G401.6 (cell line): ENCODE results near the gene RAD1.
"Not testable (repeated sequence)": the region's sequence is repeated elsewhere in the genome, so short reads cannot be mapped to it uniquely, and the experiment has no call there.

Source experiments
- FAIRE-seq: peaks from 2 replicates; lab custom pipeline; 2012; peaks lifted over from hg19 to GRCh38; lab: Jason Lieb, UNC

RAD1 gene

GRCh38 chr5:34915139-34915855 is at the start of gene RAD1, which contains the start of gene BRIX1:
Gene RAD1 (minus strand): TSS chr5:34915504. CDS start chr5:34914892, 612 bp downstream.
Gene BRIX1 (plus strand): TSS chr5:34915711. CDS start chr5:34915739, 28 bp downstream.
- peak; percentile 93 for FAIRE-seq

GRCh38 chr5:34959323-34959722 is 44.0 kb upstream of the RAD1 start:
- FAIRE-seq = no peak

- FAIRE-seq = peak; percentile 86
Observed at GRCh38 chr5:34957857-34958690, 42.8 kb upstream of the RAD1 start.

- FAIRE-seq = no peak
Observed at GRCh38 chr5:34957321-34957720, 42.0 kb upstream of the RAD1 start.

GRCh38 chr5:34944460-34945047 is 29.2 kb upstream of the RAD1 start:
- no peak for FAIRE-seq

GRCh38 chr5:34944044-34944443 is 28.7 kb upstream of the RAD1 start:
- no peak for FAIRE-seq

- FAIRE-seq = no peak
Observed at GRCh38 chr5:34941936-34942335, 26.6 kb upstream of the RAD1 start.

- no peak for FAIRE-seq
Observed at GRCh38 chr5:34932947-34933346, 17.6 kb upstream of the RAD1 start.

- no peak for FAIRE-seq
Observed at GRCh38 chr5:34930870-34931269, 15.6 kb upstream of the RAD1 start.

- FAIRE-seq = no peak
Observed at GRCh38 chr5:34930462-34930844, 15.1 kb upstream of the RAD1 start.

- FAIRE-seq = no peak
Observed at GRCh38 chr5:34929720-34930461, 14.6 kb upstream of the RAD1 start.

- FAIRE-seq = peak; percentile 96
Observed at GRCh38 chr5:34929134-34929719, 13.9 kb upstream of the RAD1 start, which contains the start of gene DNAJC21. Gene DNAJC21 (plus strand): TSS chr5:34929559. CDS start chr5:34929820, 261 bp downstream.

GRCh38 chr5:34928267-34928666 is 13.0 kb upstream of the RAD1 start:
- no peak for FAIRE-seq

GRCh38 chr5:34927785-34928184 is 12.5 kb upstream of the RAD1 start:
- FAIRE-seq = no peak

GRCh38 chr5:34926318-34926888 is 11.1 kb upstream of the RAD1 start:
- FAIRE-seq = no peak

- peak; percentile 34 for FAIRE-seq
Observed at GRCh38 chr5:34924462-34924765, 9.1 kb upstream of the RAD1 start.

- peak; percentile 49 for FAIRE-seq
Observed at GRCh38 chr5:34923694-34924461, 8.6 kb upstream of the RAD1 start.

- FAIRE-seq = not testable (repeated sequence)
Observed at GRCh38 chr5:34923256-34923655, 8.0 kb upstream of the RAD1 start.

GRCh38 chr5:34919077-34919476 is 3.8 kb upstream of the RAD1 start:
- FAIRE-seq = no peak

GRCh38 chr5:34918025-34918424 is 2.7 kb upstream of the RAD1 start:
- FAIRE-seq = no peak

- no peak for FAIRE-seq
Observed at GRCh38 chr5:34916518-34916917, 1.2 kb upstream of the RAD1 start.
